Kidney (tissue), 14 donors: ENCODE results near the gene HNMT. TPM values are rescaled to one million over a fixed set of nuclear protein-coding genes. Genes with fewer than 3 reads are reported as not detected.

ENCODE experiments used
- DNase-seq, 5 donors: peaks; one replicate each; pipeline ENCODE4 v3.0.0-alpha.2; 2013 to 2020
- FAIRE-seq: peaks from 2 replicates; lab custom pipeline; 2012; peaks lifted over from hg19 to GRCh38; lab: Jason Lieb, UNC
- H3K27ac ChIP-seq, 2 donors: one replicate each; pipeline ENCODE4 v1.7.0; 2013; ENCODE audit warnings: low read depth in 2 of 2, low read length in 2 of 2, inconsistent platforms in 1 of 2
- H3K27me3 ChIP-seq: one replicate; pipeline ENCODE4 v1.7.1; 2013; ENCODE audit warnings: low read length, inconsistent platforms; ENCODE audit not compliant: control insufficient read depth, insufficient read depth
- H3K36me3 ChIP-seq, 3 donors: one replicate each; pipeline versions ENCODE4 v1.7.0 to v1.7.1; 2013; ENCODE audit warnings: low read length in 3 of 3, control low read depth in 1 of 3, inconsistent platforms in 1 of 3; ENCODE audit not compliant: insufficient read depth in 3 of 3, control insufficient read depth in 2 of 3
- H3K4me1 ChIP-seq, 3 donors: one replicate each; pipeline versions ENCODE4 v1.7.0 to v1.7.1; 2013; ENCODE audit warnings: low read length in 3 of 3, inconsistent platforms in 1 of 3, low read depth in 1 of 3; ENCODE audit not compliant: control insufficient read depth in 2 of 3, insufficient read depth in 2 of 3
- H3K4me3 ChIP-seq, 3 donors: one replicate each; pipeline versions ENCODE4 v1.7.0 to v1.8.1; 2013; ENCODE audit warnings: low read length in 3 of 3, control low read depth in 1 of 3, inconsistent platforms in 1 of 3
- H3K9ac ChIP-seq, 3 donors: one replicate each; pipeline versions ENCODE4 v1.7.0 to v1.7.1; 2013; ENCODE audit warnings: low read length in 3 of 3, control low read depth in 1 of 3, inconsistent platforms in 1 of 3
- H3K9me3 ChIP-seq, 3 donors: one replicate each; pipeline versions ENCODE4 v1.7.0 to v1.7.1; 2013; ENCODE audit warnings: low read length in 3 of 3, control low read depth in 1 of 3, inconsistent platforms in 1 of 3; ENCODE audit not compliant: control insufficient read depth in 2 of 3, insufficient read depth in 1 of 3
- CTCF ChIP-seq: IDR thresholded peaks from 3 replicates; pipeline ENCODE4 v1.5.1; 2012; ENCODE audit warnings: mild to moderate bottlenecking, moderate library complexity, borderline replicate concordance; ENCODE audit not compliant: insufficient read depth; ENCODE audit errors: extremely low read depth
- intact Hi-C: fragments of 100-400 bp; cut with DNase I; formaldehyde crosslinking; loops from one replicate; pipeline ENCODE4 v1.11.1; 2022
- polyA plus RNA-seq: library from polyadenylated mRNA; stranded (reverse); fragments of 350-450 nt; fragmentation: Illumina TruSeq; extraction: RNeasy Lipid Tissue Mini Kit (QIAGEN cat#74804); gene quantifications from one replicate; pipeline ENCODE4 v1.2.3, GENCODE V29; 2014; ENCODE audit warnings: low read depth, low replicate concordance; ENCODE audit not compliant: insufficient read depth
- total RNA-seq: library from RNA; stranded (reverse); fragmentation: NEBNext Ultra II Directional; extraction: Animal tissue kit (Norgen Biotek cat#: 25700); gene quantifications from one replicate; pipeline ENCODE4 v1.2.1, GENCODE V29; 2021
- donor health status: control.
- donor health status: control.
- donor health status: control.
- donor health status: control.
- donor health status: control.
- donor health status: DM: yes; HTN: yes; CAD: no.
- donor health status: Normal renal cell carcinoma (clear cell type).

HNMT gene
- total and polyA plus RNA-seq, 2 donors from 2014 or later: 61.6 to 69.2 TPM

- intact Hi-C loops: no loop called here
These were observed 19.0 kb upstream of the HNMT start for GRCh38 chr2:137945229-137945628.

GRCh38 chr2:137946227-137946626 lies 18.0 kb upstream of the HNMT start:
- no peaks in the 10 kb centered on the region for H3K27me3 ChIP-seq
- no peak for DNase-seq
- no peaks in the 10 kb centered on the region for H3K36me3 ChIP-seq
- H3K4me3 ChIP-seq: no peak overlapping the region
- intact Hi-C loops: no loop called here
- no peak overlapping the region for H3K27ac ChIP-seq
- H3K9ac ChIP-seq: no peak overlapping the region
- peaks cover 0 to 14% (median 0%) of the 10 kb centered on the region in 3 donors for H3K4me1 ChIP-seq
- H3K9me3 ChIP-seq: no peaks in the 10 kb centered on the region
- TF ChIP-seq CTCF: no peak
- FAIRE-seq: no peak

More at GRCh38 chr2:137945229-137945628, 19.0 kb upstream of the HNMT start:
- no peak for DNase-seq
- Histone ChIP-seq H3K27me3 (no peaks in the 10 kb centered on the region), H3K27ac (no peak overlapping the region), H3K4me1 (peaks cover 0 to 14% (median 0%) of the 10 kb centered on the region in 3 donors), H3K9me3 (no peaks in the 10 kb centered on the region), H3K9ac (no peak overlapping the region), H3K4me3 (no peak overlapping the region), H3K36me3 (no peaks in the 10 kb centered on the region)
- TF ChIP-seq CTCF: no peak
- no peak for FAIRE-seq

GRCh38 chr2:137947032-137947727 lies 17.1 kb upstream of the HNMT start:
- Histone ChIP-seq H3K4me1 (peaks cover 0 to 19% (median 0%) of the 10 kb centered on the region in 3 donors), H3K9me3 (no peaks in the 10 kb centered on the region), H3K27ac (no peak overlapping the region), H3K9ac (no peak overlapping the region), H3K27me3 (no peaks in the 10 kb centered on the region), H3K4me3 (no peak overlapping the region), H3K36me3 (no peaks in the 10 kb centered on the region)
- FAIRE-seq: no peak
- DNase-seq: peak in 1 of 5 donors; percentile 32
- intact Hi-C loops: no loop called here
- TF ChIP-seq CTCF: no peak
